GM18951 (cell line): ENCODE data around the gene MYOF.

Experiments
- POLR2A ChIP-seq: IDR thresholded peaks from 4 replicates; pipeline ENCODE4 v1.6.1; 2011; ENCODE audit warnings: mild to moderate bottlenecking; ENCODE audit not compliant: insufficient read length, insufficient read depth; ENCODE audit errors: extremely low read depth
- in situ Hi-C: fragments of 300-500 bp; cut with MboI; formaldehyde crosslinking; loops from one replicate; pipeline ENCODE4 v1.12.0; 2022; ENCODE audit warnings: low sequenced_read_pairs, mixed read lengths, inconsistent platforms; ENCODE audit not compliant: unreplicated experiment

MYOF gene

DNA sequence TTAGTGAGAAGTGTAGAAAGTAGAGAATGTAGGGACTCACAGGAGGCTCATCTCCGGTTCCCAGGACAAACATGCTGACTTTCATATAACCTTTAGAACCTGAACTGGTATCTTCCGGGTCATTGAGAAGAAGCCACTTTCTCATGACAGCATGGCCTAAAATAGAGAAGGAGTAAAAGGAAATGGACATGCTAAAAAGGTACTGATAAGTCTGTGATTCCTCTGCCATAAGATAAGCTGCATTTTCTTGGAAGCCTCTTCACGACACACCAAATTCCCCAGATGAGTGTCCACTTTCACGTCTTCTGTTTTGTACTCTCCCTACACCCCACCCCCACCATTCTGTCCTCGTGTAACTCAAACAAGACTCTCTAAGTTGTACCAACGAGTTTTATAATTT is 79.9 kb downstream of the MYOF start:
- in situ Hi-C loops = no loop called here
- TF ChIP-seq POLR2A = no peak

DNA sequence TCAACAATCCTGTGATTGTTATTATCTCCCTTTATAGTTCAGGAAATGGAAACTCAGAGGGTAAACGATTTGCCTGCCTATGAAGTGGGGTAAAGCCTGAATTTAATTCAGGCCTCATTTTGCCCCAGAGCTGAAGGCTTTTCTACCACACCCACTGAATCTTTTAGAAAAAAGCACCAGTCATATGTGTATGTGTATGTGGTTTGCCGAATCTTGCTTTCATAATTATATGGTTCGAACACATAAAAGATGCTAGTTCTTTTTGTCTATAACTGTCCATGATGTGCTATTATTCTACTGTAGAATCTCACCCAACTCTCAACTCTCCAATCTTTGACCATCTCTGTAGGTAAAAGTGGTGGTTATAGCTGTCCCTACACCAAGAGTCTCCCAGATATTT is 83.6 kb downstream of the MYOF start:
- no peak for TF ChIP-seq POLR2A

DNA sequence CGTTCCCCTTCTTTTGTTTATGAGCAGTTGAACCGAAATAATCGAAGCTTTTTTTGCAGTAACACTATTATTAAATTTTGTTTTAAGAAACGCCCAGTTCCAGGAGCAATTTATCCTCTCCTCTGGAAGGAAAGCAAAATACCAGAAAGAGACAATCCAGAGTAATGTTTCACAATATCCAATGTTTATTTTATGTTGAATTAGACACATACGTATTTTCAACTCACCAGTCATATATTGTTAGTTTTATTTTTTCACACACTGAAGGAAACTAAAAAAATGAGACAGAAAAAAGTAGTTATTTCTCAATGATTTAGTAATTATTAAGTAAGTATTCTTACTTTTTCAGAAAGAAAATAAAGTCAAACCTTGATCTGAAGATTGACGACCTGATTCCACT is 85.1 kb downstream of the MYOF start:
- in situ Hi-C loops = no loop called here

More for the DNA sequence above, 83.6 kb downstream of the MYOF start:
- in situ Hi-C loops = no loop called here

DNA sequence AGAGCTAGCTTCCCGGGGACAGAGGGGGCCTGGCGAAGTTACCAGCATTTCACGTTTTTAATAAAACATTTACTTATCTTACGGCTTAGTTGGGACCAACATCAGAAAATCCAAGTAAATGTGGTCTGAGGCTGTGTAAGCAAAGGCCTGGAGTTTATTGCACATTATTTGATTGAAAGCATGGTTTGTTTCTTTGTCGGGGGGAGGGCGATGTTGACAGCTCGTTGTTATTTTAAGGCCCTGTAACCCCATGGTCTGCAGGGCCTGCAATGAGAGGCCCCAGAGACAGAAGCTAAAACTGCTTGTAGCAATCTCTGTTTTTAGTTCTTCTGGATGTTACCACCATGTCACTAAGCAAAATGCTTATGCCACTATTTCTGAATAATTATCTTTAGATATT is 88.9 kb downstream of the MYOF start:
- in situ Hi-C loops = no loop called here
- TF ChIP-seq POLR2A = no peak

More for the DNA sequence above, 85.1 kb downstream of the MYOF start:
- no peak for TF ChIP-seq POLR2A

DNA sequence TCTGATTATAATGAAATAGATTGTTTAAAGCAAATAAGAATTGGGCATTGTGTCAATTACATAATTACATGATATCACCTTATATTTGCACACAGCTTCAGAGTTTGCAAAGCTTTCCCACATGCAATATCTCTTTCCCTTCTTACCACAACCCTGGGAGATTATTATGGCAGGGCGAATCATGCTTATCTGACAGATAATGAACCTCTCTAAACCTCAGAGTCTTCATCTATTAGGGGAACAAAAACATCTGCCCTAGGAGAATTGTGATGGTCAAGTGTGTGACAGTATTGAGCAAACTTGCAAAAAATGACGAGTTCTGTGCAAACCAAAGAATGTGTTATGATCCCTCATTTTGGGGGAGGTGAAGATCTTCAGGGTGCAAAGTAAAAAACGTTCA is 90.0 kb downstream of the MYOF start:
- TF ChIP-seq POLR2A = no peak
- in situ Hi-C loops = no loop called here

DNA sequence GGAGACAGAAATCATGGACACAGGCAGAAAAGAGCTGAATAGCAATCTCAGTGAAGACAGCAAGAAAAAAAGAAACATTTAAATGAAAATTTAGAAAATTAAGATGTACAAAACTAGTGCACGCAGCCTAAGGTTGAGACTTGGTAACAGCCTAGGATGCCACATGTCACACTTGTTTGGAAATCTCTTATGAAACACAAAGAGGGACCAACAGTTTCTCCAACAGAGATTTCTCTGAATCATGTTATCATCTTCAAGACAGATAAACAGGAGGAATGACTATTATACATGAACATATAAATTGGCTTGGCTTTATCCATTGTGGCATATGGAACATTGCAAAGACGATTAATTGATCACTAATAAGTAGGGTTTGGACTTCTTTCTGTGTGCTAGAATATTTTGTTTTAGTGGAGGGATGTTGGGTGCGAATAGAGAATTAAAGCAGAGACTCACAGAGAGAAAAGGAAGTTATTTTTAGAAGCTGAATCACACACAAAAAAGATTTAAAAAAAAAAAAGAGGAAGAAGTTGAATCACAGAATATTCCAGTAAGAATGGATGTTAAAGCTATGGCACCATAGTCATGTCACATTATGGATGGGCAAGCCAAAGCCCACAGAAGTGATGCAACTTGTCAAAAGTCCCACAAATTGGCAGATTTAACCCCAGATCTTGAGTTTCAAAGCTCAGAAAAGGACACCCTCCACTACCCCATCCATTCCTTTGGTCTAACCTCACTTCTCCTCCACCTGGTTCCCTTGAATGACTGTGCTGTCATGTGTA is 91.6 kb downstream of the MYOF start:
- in situ Hi-C loops = no loop called here
- no peak for TF ChIP-seq POLR2A

DNA sequence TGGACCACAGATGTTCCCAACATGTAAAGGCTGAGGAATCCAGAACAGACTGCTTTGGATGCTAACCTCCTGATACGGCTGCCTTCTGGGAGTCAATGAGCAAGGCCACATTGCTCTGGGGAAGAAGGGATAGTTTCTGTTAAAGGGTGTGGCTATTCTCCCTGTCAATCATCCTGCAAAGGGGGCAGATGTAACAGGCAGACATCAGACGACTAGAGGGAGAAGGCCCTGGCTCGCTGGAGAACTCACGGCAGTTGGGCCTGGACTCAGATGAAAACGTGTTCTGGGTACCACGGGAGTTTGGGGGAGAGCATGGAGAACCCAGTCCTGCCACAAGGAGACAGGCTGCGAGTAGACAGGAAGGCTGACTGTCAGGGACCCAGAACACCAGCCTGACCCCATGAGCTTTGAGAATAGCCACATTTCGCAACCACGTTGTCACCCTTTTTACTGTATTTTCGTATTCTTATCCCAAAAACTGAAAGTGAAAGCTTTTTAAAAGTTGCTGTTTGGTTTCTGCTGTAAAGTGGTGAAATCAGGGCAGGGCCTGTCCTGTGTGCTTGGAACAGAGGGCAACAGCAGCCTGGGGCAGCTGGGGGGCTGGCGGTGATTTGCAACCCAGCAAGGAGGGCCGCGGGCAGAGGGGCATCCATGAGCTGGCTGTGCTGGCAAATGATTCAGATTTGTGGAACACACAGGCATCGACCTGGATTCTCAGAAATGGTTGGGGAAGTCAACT is 95.3 kb downstream of the MYOF start:
- in situ Hi-C loops = loop anchor here (10.0 kb wide), 1 partner anchor 108 kb away; the partner anchor contains the start of gene CEP55
- TF ChIP-seq POLR2A = no peak

DNA sequence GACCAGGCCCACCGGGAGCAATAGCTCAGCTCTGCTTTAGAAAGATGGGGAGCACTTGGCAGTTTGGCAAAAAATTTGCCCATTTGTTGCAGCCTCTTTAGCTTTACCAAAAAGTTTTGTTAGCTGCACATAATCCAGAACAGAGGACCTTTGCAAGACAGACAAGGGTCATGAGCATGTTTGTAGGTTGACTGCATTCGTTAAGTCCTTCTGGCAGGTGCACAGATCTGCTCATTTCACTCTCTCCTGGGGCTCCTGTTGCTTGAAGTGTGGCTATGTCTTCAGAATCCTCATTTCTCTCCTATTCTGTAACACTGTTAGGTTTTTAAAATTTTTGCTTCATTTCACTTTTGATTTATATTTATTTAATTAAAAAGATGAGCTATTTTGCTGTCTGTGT is 96.8 kb downstream of the MYOF start:
- in situ Hi-C loops = loop anchor here (10.0 kb wide), 1 partner anchor 109 kb away; the partner anchor contains the start of gene CEP55
- TF ChIP-seq POLR2A = no peak

DNA sequence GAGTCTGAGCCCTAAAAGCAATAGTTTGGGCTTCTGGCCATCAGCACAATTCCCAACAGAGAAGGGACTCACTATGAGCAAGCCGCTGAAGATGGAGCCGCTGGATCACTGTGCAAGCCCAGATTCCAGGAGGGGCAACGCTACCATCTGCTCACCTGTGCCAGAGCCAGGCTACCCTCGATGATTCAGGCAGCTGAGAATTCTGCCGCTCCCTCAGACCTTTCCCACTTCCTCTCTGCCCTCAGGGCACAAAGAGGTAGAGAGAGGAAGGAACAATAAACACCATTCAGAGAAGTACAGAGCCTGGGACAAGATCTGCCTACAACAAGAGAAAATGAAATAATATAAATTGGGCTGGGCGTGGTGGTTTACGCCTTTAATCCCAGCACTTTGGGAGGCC is 98.1 kb downstream of the MYOF start:
- in situ Hi-C loops = loop anchor here (10.0 kb wide), 1 partner anchor 111 kb away; the partner anchor contains the start of gene CEP55
- no peak for TF ChIP-seq POLR2A

DNA sequence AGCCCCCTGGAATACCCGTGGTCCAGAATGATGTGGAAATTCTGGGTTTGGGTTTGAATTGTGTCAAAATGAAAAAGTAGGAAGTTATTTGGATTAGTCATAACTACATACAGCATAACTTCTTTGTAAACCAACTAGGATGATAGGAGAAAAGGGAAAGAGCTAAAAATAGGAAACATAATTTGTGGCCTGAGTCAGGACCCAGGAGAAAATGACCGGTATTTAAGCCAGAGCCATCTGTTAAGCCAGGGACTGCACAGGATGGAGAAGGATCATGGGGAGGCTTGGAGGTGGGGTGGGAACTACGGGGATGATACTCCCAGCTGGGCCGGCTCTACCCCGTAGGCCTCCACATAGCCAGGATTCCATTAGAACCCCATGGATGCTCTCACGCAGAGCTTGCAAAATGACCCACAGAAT is 98.6 kb downstream of the MYOF start:
- in situ Hi-C loops = loop anchor here (10.0 kb wide), 1 partner anchor 111 kb away; the partner anchor contains the start of gene CEP55
- TF ChIP-seq POLR2A = no peak

DNA sequence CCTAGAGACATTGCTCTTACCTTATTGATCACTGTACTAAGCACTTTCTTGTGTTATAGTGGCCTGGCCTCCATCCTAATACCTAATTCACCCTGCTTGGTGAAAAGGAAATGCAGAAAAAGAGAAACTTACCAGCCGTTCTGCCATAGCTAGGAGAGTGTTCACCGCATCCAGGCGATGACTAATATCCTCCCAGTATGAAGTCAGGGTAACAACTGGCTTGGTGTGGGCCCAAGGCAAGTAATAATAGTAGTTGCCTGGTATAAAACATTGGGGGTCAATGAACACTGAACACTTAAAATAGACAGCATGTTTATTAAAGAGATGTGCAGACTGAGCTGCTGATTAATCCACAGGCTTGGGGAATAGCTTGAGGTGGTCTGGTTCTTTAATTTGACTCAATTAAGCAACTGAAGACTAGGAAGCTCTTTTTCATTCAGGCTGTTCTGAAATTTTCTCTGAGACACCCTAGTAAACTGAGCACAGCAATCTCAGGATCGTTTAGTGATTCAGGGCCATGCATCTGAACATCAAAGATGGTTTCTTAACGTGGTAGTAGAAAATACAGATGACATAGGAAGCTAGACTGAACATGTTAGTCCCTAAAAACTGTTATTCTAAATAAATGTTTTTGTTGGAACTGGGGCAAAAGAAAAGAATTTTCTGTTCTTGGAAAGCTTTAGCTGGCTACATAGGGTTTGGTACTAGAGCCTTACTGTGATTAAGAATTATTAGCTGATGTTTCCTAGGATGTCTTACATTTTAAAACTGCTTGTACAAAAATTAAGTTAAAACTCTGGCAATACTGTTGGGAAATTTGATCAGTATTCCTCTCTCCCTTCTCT is 102.2 kb downstream of the MYOF start:
- no peak for TF ChIP-seq POLR2A
- in situ Hi-C loops = loop anchor here (10.0 kb wide), 1 partner anchor 115 kb away; the partner anchor contains the start of gene CEP55

DNA sequence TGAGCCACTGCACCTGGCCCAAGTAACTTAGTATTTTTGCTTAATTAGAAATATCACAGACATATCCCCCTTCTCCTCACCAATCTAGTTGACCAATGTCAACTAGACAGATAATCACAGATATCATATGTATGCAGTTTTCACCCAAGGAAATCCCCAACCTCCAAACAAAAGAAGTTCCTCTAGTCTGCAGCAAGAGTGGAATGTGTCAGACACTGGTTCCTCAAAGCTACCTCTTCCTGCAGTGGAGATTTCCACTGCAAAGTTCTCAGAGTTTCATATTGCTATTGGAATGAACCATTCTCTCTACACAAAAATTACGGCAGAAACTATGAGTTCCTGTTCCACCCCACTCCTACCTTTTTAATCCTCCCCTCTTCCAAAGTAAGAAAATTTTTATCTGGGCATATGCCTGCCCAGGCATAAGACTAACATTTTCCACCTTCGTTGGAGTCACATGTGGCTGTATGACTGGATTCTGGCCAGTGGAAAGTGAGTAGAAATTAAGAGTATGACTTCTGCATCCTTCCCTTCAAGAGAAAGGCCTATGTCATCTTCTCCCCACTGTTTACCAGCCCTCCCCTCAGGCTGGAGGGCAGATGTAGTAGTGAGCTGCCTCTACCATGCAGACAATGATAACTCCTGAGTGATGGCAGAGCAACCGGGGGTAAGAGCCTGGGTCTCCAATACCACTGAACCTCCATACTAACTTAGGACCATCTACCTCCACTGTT is 103.0 kb downstream of the MYOF start:
- in situ Hi-C loops = no loop called here
- no peak for TF ChIP-seq POLR2A
